ENCODE measurements around the gene B4GALNT3. TPM values are rescaled to one million over a fixed set of nuclear protein-coding genes. Genes with fewer than 3 reads are reported as not detected.

The B4GALNT3 gene
- total RNA-seq, 1 experiment from 2014 or later = 23.3 TPM

GRCh38 chr12:591167-592023, 131.7 kb downstream of the B4GALNT3 start:
- H3K27ac Mint-ChIP-seq = peak overlapping the region in 1 of 3 experiments; percentile 47; a peak in 2 of 7 replicates
- no peak for DNase-seq

More at GRCh38 chr12:591167-592023, 131.7 kb downstream of the B4GALNT3 start:
- Histone ChIP-seq H3K23me2 (ENCODE audit: insufficient read length, low read depth, low read length, poor library complexity, severe bottlenecking) (no peaks in the 10 kb centered on the region), H3K9ac (ENCODE audit: extremely low read depth, insufficient read length, low read length) (no peak overlapping the region), H3K4me2 (ENCODE audit: insufficient read depth, insufficient read length, low read length) (no peak overlapping the region), H3K56ac (ENCODE audit: insufficient read length, low read depth, low read length) (no peak overlapping the region), H3T11ph (ENCODE audit: low read length) (no peak overlapping the region), H4K91ac (ENCODE audit: insufficient read length, low read depth, low read length) (no peak overlapping the region), H2BK120ac (ENCODE audit: low read depth, low read length, poor library complexity, severe bottlenecking) (no peak overlapping the region), H3K27me3 (ENCODE audit: insufficient read depth, low read length) (no peaks in the 10 kb centered on the region), H3K79me2 (ENCODE audit: insufficient read depth, low read length) (no peaks in the 10 kb centered on the region), H4K20me1 (ENCODE audit: control insufficient read depth, insufficient read depth, insufficient read length) (no peaks in the 10 kb centered on the region), H3K18ac (ENCODE audit: insufficient read length, low read depth, low read length) (no peak overlapping the region), H3K14ac (ENCODE audit: insufficient read depth, low read length) (no peak overlapping the region; the same call in 1 of the 2 replicates), H2BK5ac (ENCODE audit: insufficient read length, low read length) (no peak overlapping the region), H2BK20ac (ENCODE audit: low read depth, low read length, poor library complexity, severe bottlenecking) (no peak overlapping the region), H4K8ac (replicated peaks; ENCODE audit: insufficient read length, low read depth, low read length) (no peak overlapping the region), H3K4me1 (ENCODE audit: insufficient read depth, low read length) (no peaks in the 10 kb centered on the region), H3K4ac (ENCODE audit: low read depth, low read length) (no peak overlapping the region), H3K79me1 (ENCODE audit: insufficient read depth, low read depth, low read length, poor library complexity, severe bottlenecking) (no peaks in the 10 kb centered on the region), H3K27ac (ENCODE audit: insufficient read length, low read depth, low read length) (no peak overlapping the region), H2BK12ac (ENCODE audit: insufficient read length, low read depth, low read length) (no peak overlapping the region), H2BK15ac (ENCODE audit: low read depth, low read length) (no peak overlapping the region), H2AFZ (ENCODE audit: low read length) (no peak overlapping the region), H3K9me3 (ENCODE audit: control insufficient read depth, low read depth, low read length) (no peaks in the 10 kb centered on the region), H4K5ac (ENCODE audit: insufficient read length, low read depth, low read length) (no peak overlapping the region), H3K23ac (ENCODE audit: insufficient read length, low read depth, low read length) (no peak overlapping the region), H2AK5ac (ENCODE audit: insufficient read length, low read length) (no peak overlapping the region)
- Mint-ChIP-seq H3K9me3 (no peaks in the 10 kb centered on the region; a peak in 2 of 5 replicates), H3K27me3 (ENCODE audit: low read depth) (peaks cover 9% of the 10 kb centered on the region), H3K36me3 (ENCODE audit: insufficient read depth in 1 of 3, low read depth in 3 of 3) (no peaks in the 10 kb centered on the region), H3K4me1 (0 out of 4 replicates have a peak, but pooled peaks cover 0 to 4% of the 10 kb centered on the region in 2 experiments), H3K4me3 (no peak overlapping the region)
- peak; percentile 42; the same call in 2 of the 3 replicates for TF ChIP-seq CTCF (conservative IDR thresholded peaks at IDR 0.05)
- WGBS (ENCODE audit: extremely low coverage, insufficient read length, low lambda C conversion rate) = no CpG with 5 or more reads among the region's 16 CpGs

Data from H9 (cell line).